ENCODE measurements around the gene STRIP2.
"Not testable (repeated sequence)": the region's sequence is repeated elsewhere in the genome, so short reads cannot be mapped to it uniquely, and the experiment has no call there.

STRIP2 gene

GRCh38 chr7:129454249-129454551 is 20.0 kb downstream of the STRIP2 start:
- no peak for DNase-seq

GRCh38 chr7:129456421-129456820 is 22.2 kb downstream of the STRIP2 start:
- DNase-seq = no peak

DNA sequence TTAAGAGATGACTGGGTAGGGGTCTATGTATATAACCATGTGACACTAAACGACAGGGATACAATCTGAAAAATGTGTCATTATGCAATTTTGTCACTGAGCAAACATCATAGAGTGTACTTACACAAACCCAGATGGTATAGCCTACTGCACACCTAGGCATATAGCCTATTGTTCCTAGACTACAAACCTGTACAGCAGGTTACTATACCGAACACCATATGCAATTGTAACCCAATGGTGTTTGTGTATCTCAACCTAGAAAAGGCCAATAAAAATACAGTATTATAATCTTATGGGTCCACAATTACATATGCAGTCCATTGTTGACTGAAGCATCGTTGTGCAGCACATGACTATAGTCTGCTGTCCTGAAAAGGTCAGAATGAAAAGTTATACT is 22.9 kb downstream of the STRIP2 start:
- no peak for DNase-seq

DNA sequence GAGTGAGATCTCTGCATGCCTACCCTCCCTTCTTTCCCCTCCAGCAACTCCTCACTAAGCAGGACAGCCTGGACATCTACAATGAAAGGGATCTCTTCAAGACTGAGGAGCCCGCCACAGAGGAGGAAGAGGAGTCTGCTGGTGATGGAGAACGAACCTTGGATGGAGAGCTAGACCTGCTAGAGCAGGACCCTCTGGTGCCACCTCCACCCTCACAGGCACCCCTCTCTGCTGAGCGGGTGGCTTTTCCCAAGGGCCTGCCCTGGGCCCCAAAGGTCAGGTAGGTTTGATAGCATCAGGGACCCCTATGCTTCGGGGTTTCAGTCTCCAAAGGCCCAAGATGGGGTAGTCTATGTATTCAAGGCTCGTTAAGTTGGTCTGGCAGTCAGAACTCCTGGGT is 23.9 kb downstream of the STRIP2 start:
- no peak for DNase-seq

- no peak for DNase-seq
Measured at GRCh38 chr7:129461809-129462208, 27.6 kb downstream of the STRIP2 start.

DNA sequence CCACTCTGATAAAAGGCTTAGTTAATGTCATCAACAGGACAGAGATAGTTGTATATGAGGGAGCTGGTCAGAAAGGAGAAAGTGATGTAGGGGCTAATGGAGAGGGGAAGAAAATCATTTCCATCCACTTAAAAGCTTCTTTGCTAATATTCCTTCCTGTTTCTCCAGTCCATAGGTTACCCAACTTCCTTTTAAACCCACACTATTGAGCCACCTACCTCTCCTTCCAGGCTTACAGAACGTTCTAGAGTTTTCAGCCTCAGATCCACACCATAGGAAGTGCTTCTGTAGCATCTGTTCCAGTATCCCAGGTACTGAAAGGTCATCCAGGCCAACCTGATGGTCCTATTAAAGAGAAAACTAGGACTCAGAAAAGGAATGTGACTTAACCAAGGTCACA is 28.2 kb downstream of the STRIP2 start:
- no peak for DNase-seq

- DNase-seq = no peak
Measured at GRCh38 chr7:129464194-129464593, 30.0 kb downstream of the STRIP2 start.

DNA sequence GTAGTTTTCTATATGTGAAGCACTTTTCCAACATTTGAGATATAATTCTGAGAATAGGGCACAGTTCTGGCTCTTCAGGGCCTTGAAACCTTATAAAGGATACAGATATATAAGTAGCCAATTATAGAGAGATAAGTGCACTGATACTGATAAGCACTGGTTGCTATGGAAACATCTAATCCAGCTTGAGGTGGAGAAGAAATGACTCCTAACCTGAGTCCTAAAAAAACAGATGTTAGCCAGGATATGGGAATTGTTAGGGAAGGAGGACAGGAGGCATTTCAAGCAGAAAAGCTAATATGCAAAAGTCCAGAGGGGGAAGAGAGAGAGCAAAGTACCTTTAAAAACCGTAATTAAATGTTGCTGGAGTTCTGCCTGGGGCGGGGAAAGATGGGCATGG is 30.8 kb downstream of the STRIP2 start:
- DNase-seq = no peak

DNA sequence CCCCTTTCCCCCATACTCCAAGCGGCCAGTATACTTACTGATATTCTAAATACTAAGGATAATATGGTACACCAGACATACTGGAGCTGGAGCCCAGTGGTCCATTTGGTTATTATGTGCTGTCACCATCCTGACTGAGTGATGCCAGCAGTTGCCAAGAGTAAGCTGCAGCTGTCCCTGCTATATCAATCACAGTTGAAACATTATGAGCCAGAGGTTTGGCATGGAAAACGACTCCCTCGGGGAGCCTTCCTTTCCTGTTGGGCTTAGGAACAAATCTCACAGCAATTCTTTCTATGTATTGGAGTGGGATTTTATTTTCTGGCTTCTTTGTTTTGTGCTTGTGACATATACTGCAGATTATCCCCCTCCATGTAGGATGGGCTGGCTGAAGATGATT is 32.6 kb downstream of the STRIP2 start:
- DNase-seq = no peak

- no peak for DNase-seq
Measured at GRCh38 chr7:129468087-129468486, 33.9 kb downstream of the STRIP2 start.

GRCh38 chr7:129468547-129468946 is 34.3 kb downstream of the STRIP2 start:
- no peak for DNase-seq

DNA sequence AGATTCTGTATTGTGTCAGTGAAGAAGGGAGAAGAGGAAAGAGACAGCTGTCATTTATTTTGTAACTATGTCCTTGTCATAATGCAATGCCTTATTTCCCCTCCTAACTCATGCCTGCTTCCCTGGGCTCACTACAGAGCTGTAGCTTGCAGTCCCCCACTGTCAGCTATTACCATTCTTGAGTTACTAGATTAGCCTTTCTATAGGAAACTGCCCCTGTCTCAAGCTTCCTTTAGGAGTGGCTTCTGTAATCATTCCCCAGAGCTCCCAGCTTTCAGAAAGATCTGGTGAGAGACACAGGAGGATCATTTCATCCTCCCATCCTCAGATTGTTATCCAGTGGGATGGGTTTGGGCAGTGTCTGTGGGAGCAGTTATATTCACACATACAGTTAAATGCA is 35.7 kb downstream of the STRIP2 start:
- no peak for DNase-seq

GRCh38 chr7:129470411-129470810 is 36.2 kb downstream of the STRIP2 start:
- DNase-seq = no peak

DNA sequence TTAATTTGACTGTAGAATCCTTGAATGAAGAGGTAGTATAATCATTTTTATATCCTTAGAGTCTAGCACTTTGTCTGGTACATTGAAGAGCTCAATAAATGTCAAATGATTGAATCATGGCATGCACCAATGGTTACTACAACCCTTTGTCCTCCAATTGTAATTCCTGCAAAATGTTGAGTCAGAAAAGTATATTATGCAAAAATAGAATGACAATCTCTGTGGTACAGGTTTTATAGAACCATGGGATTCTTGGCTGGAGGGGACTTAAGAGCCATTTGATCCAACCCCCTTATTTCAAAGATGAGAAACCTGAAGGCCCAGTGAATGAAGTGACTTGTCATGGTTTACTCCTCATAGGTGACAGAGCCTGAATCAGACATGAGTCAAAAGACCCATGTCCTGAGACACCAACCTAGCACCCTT is 37.2 kb downstream of the STRIP2 start:
- no peak for DNase-seq

- DNase-seq = not testable (repeated sequence)
Measured at GRCh38 chr7:129475931-129476330, 41.7 kb downstream of the STRIP2 start.

- not testable (repeated sequence) for DNase-seq
Measured at GRCh38 chr7:129476398-129476797, 42.2 kb downstream of the STRIP2 start.

DNA sequence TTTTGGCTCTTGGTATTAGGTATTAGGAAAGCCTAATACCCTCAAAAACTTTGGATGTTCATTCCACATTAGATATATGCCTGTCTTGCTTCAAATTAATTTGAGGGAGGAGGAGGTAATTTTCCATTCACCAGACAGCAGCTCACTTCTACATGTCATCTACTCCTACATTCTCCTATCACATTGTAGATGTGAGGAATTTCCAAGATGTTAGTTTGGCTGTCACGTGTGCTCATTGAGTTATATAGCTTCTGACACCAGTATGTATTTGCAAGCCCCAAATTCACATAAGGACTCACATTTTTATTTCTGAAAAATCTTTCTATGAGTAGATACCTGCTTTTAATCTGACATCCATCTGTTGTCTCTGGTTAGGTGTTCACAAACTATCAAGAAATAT is 45.6 kb downstream of the STRIP2 start:
- DNase-seq = no peak

DNA sequence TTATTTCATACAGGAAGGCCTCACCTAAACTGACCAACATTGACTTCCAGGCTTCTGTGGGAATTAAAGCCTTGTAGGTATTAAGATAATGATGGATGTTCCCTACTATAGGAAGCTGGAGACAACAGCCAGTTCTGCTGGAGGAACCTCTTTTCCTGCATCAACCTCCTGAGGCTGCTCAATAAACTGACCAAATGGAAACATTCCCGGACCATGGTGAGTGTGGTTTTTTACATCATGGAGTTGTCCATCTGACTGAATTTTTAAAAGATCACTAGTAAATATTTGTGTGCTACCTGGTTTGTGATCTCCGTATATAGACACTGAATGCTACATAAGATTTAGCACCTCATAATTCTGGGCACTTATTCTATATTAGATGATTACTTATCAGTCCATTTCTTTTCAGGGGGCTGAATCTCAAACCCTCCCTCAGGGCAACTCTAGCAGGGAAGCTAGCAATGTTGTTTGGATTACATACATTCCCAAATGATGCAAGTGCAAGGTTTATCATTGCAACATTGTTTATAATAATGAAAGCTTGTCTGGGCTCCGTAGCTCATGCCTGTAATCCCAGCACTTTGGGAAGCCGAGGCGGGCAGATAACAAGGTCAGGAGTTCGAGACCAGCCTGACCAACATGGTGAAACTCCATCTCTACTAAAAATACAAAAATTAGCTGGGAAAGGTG is 46.6 kb downstream of the STRIP2 start:
- DNase-seq = no peak

- DNase-seq = not testable (repeated sequence)
Measured at GRCh38 chr7:129481376-129481775, 47.1 kb downstream of the STRIP2 start.

DNA sequence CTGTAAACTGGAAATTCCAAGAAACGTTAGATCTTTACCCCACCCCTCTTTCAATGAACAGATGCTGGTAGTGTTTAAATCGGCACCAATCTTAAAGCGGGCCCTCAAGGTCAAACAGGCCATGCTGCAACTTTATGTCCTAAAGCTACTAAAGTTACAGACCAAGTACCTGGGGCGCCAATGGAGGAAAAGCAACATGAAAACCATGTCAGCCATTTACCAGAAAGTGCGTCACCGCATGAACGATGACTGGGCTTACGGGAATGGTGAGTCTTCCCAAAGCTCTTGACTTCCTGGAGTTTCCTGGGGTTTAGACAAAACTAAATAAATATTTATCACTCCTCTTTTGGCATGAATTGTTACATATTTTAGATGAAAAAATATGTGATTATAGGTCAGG is 48.5 kb downstream of the STRIP2 start:
- DNase-seq = no peak

- DNase-seq = no peak
Measured at GRCh38 chr7:129489491-129489890, 55.3 kb downstream of the STRIP2 start.

DNA sequence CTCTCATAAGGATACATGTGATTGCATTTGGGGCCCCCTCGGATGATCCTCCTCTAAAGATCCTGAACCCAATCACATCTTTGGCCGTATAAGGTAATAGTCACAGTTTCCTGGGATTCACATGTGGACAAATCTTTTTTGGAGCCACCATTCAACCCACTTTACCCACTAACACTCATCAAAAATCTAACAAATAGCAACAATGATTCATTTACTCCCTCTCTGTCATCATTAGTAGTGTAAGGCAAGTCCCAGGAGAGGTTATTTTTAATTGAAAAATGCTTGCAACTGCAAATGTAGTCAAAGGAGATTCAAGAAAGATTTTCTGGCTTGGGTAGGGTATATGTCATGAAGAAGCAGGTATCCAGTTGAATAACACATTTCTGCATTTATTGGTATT is 58.2 kb downstream of the STRIP2 start:
- DNase-seq = no peak

GRCh38 chr7:129493555-129493954 is 59.3 kb downstream of the STRIP2 start:
- no peak for DNase-seq

DNA sequence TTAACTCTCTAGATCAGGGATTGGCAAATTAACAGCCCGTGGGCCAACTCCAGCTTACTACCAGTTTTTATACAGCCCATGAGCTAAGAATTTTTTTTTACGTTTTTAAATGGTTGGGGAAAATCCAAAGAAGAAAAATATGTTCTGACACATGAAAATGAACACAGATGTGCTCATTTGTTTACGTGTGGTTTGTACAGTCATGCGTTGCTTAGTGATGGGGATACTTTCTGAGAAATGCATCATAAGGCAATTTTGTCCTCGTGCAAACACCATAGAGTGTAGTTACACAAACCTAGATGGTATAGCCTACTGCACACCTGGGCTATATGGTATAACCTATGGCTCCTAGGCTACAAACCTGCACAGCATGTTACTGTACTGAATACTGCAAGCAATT is 59.8 kb downstream of the STRIP2 start:
- DNase-seq = no peak

GRCh38 chr7:129495987-129496386 is 61.8 kb downstream of the STRIP2 start:
- no peak for DNase-seq

GRCh38 chr7:129496653-129497052 is 62.4 kb downstream of the STRIP2 start:
- DNase-seq = no peak

Measured in KG1 (cell line).